NB4 (cell line): ENCODE results near the gene WDR47.

Source experiments
- MYC ChIP-seq: IDR thresholded peaks from 2 replicates; pipeline ENCODE4 v1.6.1; 2011; ENCODE audit warnings: low read depth, low read length
- POLR2A ChIP-seq: IDR thresholded peaks from 2 replicates; pipeline ENCODE4 v1.6.1; 2011; ENCODE audit warnings: mild to moderate bottlenecking; ENCODE audit not compliant: insufficient read length; ENCODE audit errors: extremely low read depth
- TF ChIP-seq, protein P1 (sequence below): IDR thresholded peaks from one replicate; pipeline ENCODE4 v1.5.1; 2012; ENCODE audit warnings: low read depth, low read length
- TF ChIP-seq, protein P2 (sequence below): IDR thresholded peaks from 2 replicates; pipeline ENCODE4 v1.6.1; 2011; ENCODE audit warnings: low read depth, low read length

DNA sequence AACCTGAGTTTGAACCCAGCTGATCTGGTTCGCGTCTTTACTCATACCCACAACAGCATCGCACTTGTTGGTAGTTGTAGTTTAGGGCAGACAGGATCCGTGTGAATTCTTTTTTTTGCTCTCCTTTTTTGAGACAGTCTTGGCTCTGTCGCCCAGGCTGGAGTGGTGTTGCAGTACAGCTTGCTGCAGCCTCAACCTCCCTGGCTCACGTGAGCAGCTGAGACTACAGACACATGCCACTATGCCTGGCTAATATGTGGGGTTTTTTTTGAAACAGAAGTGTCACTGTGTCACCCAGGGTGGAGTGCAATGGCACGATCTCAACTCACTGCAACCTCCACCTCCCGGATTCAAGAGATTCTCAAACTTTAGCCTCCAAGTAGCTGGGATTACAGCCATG, 26.0 kb upstream of the WDR47 start:
- TF ChIP-seq, protein P1, sequence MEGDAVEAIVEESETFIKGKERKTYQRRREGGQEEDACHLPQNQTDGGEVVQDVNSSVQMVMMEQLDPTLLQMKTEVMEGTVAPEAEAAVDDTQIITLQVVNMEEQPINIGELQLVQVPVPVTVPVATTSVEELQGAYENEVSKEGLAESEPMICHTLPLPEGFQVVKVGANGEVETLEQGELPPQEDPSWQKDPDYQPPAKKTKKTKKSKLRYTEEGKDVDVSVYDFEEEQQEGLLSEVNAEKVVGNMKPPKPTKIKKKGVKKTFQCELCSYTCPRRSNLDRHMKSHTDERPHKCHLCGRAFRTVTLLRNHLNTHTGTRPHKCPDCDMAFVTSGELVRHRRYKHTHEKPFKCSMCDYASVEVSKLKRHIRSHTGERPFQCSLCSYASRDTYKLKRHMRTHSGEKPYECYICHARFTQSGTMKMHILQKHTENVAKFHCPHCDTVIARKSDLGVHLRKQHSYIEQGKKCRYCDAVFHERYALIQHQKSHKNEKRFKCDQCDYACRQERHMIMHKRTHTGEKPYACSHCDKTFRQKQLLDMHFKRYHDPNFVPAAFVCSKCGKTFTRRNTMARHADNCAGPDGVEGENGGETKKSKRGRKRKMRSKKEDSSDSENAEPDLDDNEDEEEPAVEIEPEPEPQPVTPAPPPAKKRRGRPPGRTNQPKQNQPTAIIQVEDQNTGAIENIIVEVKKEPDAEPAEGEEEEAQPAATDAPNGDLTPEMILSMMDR, result no peak
- TF ChIP-seq POLR2A (no peak), MYC (no peak)
- TF ChIP-seq, protein P2, sequence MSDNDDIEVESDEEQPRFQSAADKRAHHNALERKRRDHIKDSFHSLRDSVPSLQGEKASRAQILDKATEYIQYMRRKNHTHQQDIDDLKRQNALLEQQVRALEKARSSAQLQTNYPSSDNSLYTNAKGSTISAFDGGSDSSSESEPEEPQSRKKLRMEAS, result no peak
